ENCODE measurements around the gene MTHFD2L. TPM values are rescaled to one million over a fixed set of nuclear protein-coding genes. Genes with fewer than 3 reads are reported as not detected.
A peak's percentile ranks its signal among the peaks of the same experiment; 100 is the strongest.
"Not testable (repeated sequence)": the region's sequence is repeated elsewhere in the genome, so short reads cannot be mapped to it uniquely, and the experiment has no call there.

The MTHFD2L gene
- total RNA-seq, 1 donor = 15.6 TPM

DNA sequence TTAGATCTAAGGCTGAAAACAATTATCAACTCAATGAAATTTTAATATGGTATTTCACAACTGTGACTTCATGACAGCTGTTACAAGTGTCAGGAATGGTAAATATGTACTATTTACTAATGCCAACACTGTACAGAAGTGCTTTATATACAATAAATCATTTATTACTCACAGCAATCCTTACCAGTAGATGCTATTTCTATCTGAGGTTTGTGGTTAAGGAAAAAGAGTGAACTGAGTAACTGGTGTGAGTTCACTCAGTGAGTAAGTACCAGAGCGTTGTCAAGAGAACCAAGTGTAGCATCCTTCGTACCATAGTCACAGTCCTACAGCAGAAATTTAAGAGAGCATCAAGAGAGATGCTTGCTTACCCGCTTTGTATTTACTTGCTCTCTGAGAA lies 23.3 kb downstream of the MTHFD2L start:
- no peak for DNase-seq (ENCODE audit: low read depth in 2 of 3, low spot score in 2 of 3)

DNA sequence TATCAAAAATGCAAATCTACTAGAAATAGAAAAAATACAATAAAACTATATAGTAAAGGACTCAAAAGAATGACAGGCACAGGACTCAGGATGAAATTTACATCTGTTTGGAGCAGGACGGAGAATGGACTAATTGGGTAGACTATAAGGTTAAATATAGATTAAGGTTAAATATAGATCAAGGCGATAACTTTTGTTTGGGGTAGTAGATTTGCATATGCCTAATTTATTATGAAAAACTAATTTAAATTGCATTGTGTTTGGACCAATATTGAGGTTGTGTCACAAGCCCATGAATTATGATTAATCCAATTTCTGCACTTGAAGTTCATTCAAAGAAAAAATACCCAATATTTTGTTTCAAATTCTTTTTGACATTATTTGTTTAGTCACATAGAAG lies 31.0 kb downstream of the MTHFD2L start:
- DNase-seq (ENCODE audit: low read depth in 2 of 3, low spot score in 2 of 3) = no peak

DNA sequence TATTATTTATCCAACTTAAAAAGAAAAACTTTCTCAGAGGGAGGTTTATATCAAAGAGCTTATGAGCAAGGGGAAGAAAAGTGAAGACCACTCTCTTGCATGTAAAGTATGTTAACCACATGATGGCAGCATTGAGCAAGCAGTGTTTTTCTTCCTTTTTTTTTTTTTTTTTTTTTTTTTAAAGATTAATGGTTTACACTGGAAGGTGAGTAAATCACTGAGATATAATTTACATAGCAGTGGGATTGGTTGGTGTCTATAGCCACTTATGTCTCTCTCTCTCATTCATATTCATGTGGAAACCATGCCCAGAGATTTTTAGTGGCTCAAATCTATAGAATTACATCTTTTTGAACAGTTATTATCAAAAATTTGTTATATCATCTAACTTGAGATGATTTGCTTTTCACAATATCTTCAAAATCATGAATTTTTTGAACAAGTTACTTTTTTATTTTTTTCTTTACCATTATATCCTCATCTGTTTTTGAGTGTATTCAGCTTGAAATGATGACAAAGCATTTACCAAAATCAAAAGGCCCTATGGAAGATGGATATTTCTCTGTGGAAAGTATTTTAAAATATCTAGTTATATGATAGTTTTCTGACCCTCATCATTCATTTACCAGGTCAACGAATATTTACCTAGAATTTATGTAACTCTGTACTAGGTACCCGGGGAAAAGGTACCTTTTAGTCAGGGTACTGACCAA lies 31.6 kb downstream of the MTHFD2L start:
- peak in 2 of 3 donors; percentile 60 to 86 for DNase-seq (ENCODE audit: low read depth in 2 of 3, low spot score in 2 of 3)

DNA sequence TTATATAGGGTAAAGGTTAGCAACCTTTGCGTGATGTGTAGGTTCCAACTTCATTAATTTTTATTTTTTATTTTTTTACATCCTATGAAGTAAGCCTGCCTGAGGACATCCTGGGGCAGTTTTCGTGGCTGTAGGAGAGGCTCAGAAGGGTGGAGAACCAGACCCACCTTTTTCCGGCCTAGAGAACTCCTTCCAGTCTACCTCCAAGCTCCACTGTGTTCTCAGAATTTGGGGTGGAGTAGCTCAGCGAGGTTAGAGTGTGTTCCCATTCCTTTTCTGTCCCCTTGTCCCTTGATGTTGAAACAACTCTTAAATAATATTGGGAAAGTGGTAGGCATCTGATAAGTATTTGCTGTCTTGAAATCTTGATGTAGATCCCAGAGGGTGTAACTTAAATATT lies 32.4 kb downstream of the MTHFD2L start:
- DNase-seq (ENCODE audit: low read depth in 2 of 3, low spot score in 2 of 3) = no peak

DNA sequence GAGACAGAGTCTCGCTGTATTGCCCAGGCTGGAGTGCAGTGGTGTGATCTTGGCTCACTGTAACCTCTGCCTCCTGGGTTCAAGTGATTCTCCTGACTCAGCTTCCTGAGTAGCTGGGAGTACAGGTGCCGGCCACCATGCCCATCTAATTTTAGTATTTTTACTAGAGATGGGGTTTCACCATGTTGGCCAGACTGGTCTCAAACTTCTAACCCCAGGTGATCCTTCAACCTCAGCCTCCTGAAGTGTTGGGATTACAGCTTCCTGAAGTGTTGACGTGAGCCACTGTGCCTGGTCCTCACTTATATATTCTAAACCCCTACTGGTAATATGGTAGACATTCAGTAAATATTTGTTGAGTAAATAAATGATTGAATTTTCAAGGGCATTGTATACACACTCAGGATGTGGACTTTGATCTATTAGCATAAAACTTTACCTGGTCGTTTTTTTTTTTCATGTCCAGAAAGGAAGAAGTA lies 33.0 kb downstream of the MTHFD2L start:
- no peak for DNase-seq (ENCODE audit: low read depth in 2 of 3, low spot score in 2 of 3)

DNA sequence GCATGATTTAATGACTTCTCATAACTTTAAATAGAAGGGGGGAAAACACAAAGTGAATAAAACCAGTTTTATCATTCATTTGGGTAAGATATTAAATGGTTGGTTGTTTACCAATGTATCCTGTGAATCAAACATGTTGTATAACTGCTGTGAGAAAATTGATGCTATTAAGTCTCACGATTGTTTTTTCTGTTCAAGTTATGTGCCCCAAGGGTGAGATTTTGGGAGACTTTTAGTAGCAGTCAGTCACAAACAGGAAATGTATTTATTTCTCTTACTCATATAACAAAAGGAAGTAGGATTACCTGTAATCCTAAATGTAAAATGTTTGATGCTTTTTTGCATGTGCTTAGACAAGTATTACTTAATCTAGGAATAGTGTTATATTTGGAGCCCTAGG lies 39.2 kb downstream of the MTHFD2L start:
- no peak for DNase-seq (ENCODE audit: low read depth in 2 of 3, low spot score in 2 of 3)

DNA sequence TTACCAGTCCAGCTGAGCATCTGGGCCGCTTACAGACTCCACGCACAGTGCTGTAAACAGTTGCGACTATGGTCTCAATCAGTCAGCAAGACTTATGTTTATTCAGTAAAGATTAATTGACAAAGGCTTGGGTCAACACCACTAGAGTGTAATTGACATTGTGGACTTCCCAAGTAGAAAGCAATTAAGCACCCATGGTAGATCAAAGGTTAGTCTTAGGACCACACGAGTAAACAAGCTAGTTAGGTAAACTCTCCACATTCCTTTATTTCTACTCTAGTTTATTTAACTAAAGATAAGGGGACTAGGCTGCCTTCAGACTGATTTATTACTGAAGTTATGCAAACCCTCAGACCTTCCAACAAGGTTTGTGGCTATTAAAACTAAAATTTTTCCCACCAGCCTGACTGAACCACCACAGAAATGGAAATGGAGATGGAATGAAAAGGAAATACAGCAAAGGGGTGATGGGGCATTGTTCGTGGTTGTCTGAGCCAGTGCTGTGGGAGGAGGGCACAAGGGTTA lies 44.2 kb downstream of the MTHFD2L start:
- no peak for DNase-seq (ENCODE audit: low read depth in 2 of 3, low spot score in 2 of 3)

DNA sequence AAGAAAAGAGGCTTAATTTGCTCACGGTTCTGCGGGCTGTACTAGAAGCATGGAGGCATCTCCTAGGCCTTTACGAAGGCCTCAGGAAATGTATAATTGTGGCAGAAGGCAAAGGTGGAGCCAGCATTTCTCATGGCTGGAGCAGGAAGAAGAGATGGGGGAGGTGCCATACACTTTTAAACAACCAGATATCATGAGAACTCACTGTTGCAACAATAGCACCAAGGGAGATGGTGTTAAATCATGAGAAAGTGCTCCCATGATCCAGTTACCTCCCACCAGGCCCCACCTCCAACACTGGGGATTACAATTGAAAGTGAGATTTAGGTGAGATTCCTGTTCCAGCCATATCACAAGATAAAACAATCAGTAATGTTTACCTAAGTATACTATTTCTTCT lies 45.5 kb downstream of the MTHFD2L start:
- DNase-seq (ENCODE audit: low read depth in 2 of 3, low spot score in 2 of 3) = no peak

DNA sequence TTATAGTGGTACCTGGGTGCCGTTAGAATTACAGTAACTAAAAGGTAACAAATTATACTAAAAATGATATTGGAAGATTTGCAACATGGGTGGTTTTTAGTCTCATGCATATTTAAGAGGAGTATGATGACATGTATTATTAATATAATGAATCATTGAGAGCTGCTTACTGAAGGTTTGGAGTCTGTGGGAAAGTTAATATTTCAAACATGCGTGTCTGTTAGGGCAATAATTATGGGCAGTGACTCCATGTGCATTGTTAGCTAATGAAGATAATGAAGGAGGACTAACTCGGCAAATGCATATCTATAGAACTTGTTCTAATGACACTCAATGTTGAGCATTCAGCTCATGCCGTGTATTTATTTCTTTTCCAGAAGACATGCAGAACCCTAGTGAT lies 47.1 kb downstream of the MTHFD2L start:
- no peak for DNase-seq (ENCODE audit: low read depth in 2 of 3, low spot score in 2 of 3)

DNA sequence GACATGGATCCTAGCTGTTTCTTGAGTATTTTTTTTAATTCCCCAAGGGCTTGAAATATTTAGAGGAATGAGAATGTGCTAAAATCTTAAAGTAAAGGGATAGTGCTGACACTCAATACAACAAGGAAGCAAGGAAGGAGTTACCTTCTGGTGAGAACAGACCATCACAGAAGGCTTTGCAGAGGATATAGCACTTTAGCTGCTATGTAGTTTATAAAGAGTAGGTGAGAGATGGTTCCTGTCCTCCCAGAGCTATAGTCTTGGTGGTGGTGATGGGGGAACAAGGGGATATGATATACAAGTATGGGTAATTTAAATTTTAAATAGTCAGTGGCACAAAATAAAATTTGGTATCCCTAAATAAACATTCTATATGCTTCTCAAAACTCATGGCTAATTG lies 47.6 kb downstream of the MTHFD2L start:
- no peak for DNase-seq (ENCODE audit: low read depth in 2 of 3, low spot score in 2 of 3)

DNA sequence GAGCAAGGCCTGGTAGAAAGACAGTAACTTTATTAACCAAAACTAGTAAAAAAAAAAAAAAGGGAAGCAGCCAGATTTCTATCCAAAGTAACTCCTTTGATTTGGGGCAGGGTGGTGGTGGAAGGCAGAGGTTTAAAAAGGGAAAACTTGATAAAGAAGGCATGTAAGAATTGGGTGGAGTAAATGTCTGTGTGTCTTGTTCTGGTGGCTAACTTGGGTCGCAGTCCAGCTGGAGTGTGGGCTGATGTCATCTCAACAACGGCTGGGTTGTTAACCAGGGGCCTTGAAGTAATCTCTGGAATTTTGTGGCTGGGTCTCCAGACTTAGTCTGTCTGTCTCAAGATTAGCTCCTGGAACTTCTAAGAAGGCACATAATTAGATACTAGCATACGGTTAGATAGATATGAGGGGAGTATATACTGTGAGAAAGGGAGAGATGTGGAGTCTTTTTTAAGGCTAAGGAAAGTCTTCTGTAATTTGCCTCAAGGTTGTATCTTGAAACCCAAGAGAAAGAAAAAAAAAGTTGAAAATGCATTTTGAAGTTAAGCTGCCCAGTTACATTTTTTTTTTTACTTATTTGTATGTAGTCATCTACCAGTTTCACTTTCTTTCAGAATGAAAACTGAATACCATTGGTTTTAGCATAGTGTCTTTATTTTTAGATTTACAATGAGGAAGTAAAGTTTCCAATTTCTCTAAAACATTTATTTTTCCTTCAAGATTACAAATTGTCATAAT lies 48.3 kb downstream of the MTHFD2L start:
- DNase-seq (ENCODE audit: low read depth in 2 of 3, low spot score in 2 of 3) = peak in 2 of 3 donors; percentile 45 to 82

DNA sequence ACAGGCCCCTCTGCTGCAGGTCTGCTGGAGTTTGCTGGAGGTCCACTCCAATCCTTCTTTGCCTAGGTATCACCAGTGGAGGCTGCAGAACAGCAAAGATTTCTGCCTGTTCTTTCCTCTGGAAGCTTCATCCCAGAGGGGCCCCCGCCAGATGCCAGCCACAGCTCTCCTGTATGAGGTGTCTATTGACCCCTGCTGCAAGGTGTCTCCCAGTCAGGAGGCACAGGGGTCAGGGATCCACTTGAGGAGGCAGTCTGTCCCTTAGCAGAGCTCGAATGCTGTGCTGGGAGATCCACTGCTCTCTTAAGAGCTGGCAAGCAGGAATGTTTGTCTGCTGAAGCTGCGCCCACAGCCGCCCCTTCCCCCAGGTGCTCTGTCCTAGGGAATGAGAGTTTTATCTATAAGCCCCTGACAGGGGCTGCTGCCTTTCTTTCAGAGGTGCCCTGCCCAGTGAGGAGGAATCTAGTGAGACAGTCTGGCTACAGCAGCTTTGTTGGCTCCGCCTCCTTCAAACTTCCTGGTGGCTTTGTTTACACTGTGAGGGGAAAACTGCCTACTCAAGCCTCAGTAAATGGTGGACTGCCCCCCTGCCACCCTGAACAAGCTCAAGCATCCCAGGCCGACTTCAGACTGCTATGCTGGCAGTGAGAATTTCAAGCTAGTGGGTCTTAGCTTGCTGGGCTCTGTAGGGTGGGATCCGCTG lies 56.7 kb downstream of the MTHFD2L start:
- DNase-seq (ENCODE audit: low read depth in 2 of 3, low spot score in 2 of 3) = not testable (repeated sequence)

DNA sequence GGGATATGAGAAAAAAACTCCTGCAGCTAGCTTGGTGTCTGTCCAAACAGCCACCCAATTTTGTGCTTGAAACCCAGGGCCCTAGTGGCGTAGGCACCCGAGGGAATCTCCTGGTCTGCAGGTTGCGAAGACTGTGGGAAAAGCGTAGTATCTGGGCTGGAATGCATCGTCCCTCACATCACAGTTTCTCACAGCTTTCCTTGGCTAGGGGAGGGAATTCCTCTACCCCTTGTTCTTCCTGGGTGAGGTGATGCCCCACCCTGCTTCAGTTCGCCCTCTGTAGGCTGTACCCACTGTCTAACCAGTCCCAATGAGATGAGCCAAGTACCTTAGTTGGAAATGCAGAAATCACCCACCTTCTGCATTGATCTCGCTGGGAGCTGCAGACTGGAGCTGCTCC lies 57.3 kb downstream of the MTHFD2L start:
- DNase-seq (ENCODE audit: low read depth in 2 of 3, low spot score in 2 of 3) = not testable (repeated sequence)

DNA sequence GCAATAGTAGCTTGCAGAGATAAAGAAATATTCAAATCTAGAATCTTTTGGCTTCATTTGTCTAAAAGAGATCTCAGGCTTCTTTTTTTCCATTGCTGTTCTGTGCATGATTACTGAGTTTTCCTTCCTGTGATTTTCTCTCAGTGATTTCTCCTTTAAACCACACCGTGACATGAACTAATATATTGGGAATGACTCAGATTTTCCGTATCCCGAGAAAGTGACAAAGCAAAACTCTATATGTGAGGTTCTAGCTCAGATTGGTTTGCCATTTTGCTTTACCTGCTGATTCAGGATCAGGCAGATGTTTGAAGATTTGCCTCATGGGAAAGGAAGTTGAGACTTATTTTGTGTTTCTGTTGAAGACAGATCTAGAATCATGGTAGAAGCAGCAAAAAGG lies 59.4 kb downstream of the MTHFD2L start:
- no peak for DNase-seq (ENCODE audit: low read depth in 2 of 3, low spot score in 2 of 3)

DNA sequence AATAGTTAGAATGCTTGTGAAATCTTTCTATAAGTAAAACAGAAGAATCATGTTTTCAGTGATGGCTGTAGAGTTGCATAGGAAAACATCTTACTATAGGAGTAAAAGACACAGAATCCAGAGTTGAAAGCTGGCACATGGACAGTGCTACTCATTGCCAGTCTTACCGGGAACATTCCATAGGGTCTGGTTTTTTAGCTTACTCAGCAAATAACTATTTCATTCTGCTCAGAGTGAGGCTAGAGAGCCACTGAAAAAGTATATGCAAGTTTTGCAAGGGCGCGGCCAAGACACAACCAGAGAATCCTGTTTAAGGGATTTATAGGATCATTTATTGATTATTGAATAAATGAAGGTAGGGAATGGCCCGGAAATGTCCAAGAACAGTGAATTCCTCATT lies 60.3 kb downstream of the MTHFD2L start:
- no peak for DNase-seq (ENCODE audit: low read depth in 2 of 3, low spot score in 2 of 3)

DNA sequence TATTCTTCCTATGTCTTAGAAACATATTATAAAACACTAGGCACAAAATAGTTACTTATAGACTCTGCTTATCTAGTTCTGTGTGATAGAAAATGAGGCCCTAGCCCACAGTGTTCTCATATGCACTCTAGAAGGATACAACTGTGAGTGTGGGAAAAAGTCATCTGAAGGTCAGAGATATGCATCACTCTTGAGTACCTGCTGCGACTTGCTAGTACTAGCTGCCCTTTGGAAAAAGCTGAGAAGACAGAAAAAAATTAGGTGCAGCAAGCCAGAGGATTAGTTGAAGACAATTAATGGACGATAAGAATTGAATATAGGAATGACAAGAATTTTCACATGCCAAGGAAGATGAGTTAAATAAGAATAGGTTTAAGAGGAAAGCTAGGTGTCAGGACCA lies 61.3 kb downstream of the MTHFD2L start:
- DNase-seq (ENCODE audit: low read depth in 2 of 3, low spot score in 2 of 3) = no peak

DNA sequence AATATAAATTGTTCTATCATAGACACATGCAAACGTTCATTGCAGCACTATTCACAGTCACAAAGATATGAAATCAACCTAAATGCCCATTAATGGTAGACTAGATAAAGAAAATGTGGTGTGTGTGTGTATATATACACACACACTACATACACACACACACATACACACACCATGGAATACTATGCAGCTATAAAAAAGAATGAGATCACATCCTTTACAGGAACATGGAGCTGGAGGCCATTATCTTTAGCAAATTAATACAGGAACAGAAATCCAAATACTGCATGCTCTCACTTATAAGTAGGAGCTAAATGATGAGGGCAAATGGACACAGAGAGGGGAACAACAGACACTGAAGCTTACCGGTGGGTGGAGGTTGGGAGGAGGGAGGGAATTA lies 65.2 kb downstream of the MTHFD2L start:
- DNase-seq (ENCODE audit: low read depth in 2 of 3, low spot score in 2 of 3) = no peak

DNA sequence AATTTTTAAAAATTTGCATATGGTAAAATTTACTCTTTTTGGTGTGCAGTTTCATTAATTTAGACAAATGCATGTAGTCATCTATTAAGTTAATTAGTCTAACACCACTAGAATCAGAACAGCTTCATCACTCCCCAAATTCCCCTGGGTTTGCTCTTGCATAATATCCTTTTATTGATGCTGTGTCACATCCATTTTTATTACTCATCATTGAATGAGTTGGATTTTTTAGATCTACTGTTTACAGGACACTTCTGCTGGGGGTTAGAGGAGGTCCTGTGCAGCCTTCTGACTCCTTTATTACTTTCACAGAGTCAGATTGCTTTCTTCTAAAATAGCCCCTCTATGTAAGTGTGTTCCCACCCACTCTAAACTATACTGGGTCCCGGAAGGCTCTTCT lies 65.9 kb downstream of the MTHFD2L start:
- peak in 1 of 3 donors; percentile 47 for DNase-seq (ENCODE audit: low read depth in 2 of 3, low spot score in 2 of 3)

DNA sequence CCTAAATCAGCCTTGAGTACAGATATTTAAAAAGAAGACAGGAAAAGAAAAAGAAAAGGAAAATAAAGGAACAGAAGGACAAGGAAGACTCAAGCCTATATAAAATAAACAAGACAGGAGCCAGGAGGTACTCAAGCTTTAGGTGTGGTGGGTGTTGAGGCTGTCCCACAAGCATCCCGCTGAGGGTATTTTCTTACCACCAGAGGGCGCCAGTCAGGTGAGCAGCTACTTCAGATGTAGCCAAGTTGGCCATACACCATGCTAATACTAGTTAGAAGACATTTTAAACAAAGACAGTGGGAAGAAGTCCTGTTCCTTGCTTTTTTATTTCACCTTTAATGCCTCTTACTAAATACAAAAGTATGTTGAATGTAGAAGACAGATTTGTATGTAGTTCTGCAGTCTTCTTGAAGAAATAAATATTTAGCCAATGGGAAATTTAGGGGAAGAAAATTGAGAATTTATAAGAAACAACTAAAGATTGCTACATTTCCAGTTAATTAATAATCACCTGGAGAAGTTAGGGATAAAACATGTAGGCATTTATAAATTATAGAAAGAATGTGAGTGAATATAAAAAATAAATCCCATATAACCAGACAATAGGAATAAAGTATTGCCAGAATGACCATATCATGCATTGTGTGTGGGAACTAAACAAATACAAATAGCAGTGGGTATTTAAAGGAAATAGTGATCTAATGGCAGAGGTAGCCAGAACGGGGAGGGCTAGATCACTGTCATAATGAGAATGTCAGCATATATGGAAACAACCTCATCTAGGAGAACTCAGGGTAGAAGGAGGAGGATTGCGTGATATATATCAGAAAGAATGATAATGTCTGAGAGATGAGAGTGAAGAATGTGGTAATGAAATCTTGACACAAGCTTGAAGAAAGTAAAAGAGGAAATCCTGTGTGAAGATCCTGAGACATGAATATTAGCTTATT lies 71.0 kb downstream of the MTHFD2L start:
- DNase-seq (ENCODE audit: low read depth in 2 of 3, low spot score in 2 of 3) = peak; percentile 53 to 88 (median 82)

DNA sequence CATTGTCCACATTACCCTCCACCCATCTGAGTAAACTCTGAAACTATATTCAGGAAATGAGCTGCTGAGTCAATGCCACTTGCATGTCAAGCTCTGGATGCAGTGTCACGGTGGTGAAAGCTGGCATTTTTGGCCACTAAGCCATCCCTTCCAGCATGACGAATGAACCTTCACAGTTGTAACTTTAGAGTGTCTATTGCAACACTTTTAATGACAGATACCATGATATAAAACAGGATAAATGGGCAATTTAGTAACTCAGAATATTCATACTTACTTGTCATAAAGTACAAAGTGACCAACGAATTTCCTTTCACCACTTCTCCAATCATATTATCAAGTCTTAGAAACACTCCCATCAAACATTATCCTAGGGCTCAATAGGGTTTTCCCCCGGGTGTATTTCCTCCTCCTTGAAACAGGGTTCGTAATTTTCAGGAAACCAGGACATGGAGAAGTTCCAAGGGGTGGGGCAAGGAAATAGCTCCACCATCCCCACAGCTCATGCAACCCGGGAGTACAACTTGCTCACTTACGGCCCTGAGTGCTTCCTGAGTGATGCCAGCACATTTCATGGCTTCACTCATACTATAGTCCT lies 73.1 kb downstream of the MTHFD2L start:
- DNase-seq (ENCODE audit: low read depth in 2 of 3, low spot score in 2 of 3) = peak in 2 of 3 donors; percentile 90 to 92

Data from hematopoietic multipotent progenitor cell (in vitro differentiated cells).